HCT116 (cell line): ENCODE measurements around the gene DCP2. TPM values are rescaled to one million over a fixed set of nuclear protein-coding genes. Genes with fewer than 3 reads are reported as not detected.
A peak's percentile ranks its signal among the peaks of the same experiment; 100 is the strongest.

Source experiments
- ATAC-seq: fragments of 200-7000 bp; cut with Tn5 transposase; 2 replicates; pipeline ENCODE4 v1.9.1; 2020; ENCODE audit warnings: mild to moderate bottlenecking, moderate library complexity
- BruUV-seq: library from RNA; stranded (reverse); fragments of 400-500 nt; replicated peaks from 2 replicates; lab custom pipeline; 2021; lab: Mats Ljungman, UMichigan
- CTCF ChIA-PET: fragments of 300-600 bp; sonication (Branson Sonifier 250); formaldehyde crosslinking; loops from one replicate; lab custom pipeline; 2021; ENCODE audit warnings: antibody characterized with exemption; lab: Charles Lee
- POLR2A ChIA-PET: fragments of 300-600, 350-600 bp; sonication (Branson Sonifier 250); formaldehyde crosslinking; loops from one replicate; lab custom pipeline; 2021; ENCODE audit warnings: antibody characterized with exemption; lab: Charles Lee
- RAD21 ChIA-PET, 2 experiments: fragments of 300-600 bp; sonication (Branson Sonifier 250); formaldehyde crosslinking; loops; one replicate each; lab custom pipeline; 2023; ENCODE audit warnings: low total read pairs in 2 of 2; ENCODE audit not compliant: uncharacterized antibody in 2 of 2, unreplicated experiment in 2 of 2, low non-redundant PET in 1 of 2; lab: Charles Lee
- DNase-seq: peaks from one replicate; pipeline ENCODE4 v3.0.0-alpha.2; 2010; ENCODE audit warnings: low read depth, low spot score
- H2AFZ ChIP-seq: fragments of 200-600 bp; shearing (Covaris generic), sonication (generic); 2 replicates; pipeline ENCODE4 v1.6.1; 2017; ENCODE audit warnings: low read depth, mixed run types, mixed read lengths, antibody characterized with exemption, low read length; ENCODE audit not compliant: poor library complexity, severe bottlenecking
- H3K27ac ChIP-seq: 2 replicates; pipeline ENCODE4 v1.5.1; 2012; ENCODE audit warnings: low read depth, low read length
- H3K27me3 ChIP-seq: fragments of 200-600 bp; sonication (generic); 2 replicates; pipeline ENCODE4 v1.6.1; 2016; ENCODE audit warnings: mixed run types, low read length, mixed read lengths; ENCODE audit not compliant: insufficient read depth
- H3K36me3 ChIP-seq, 2 experiments: fragments of 200-500 bp in 1 of 2; fragments of 200-600 bp in 1 of 2; sonication (Bioruptor generic) in 1 of 2; sonication (generic) in 1 of 2; 2 replicates each; pipeline versions ENCODE4 v1.5.1 to v1.6.1; 2014 to 2016; ENCODE audit warnings: low read length in 2 of 2, inconsistent platforms in 1 of 2, mixed read lengths in 1 of 2, mixed run types in 1 of 2; ENCODE audit not compliant: insufficient read depth in 2 of 2, control insufficient read depth in 1 of 2
- H3K4me1 ChIP-seq, 2 experiments: fragments of 200-600 bp in 1 of 2; sonication (generic) in 1 of 2; 2 replicates each; pipeline versions ENCODE4 v1.5.1 to v1.6.1; 2012 to 2017; ENCODE audit warnings: low read length in 2 of 2, inconsistent platforms in 1 of 2, mild to moderate bottlenecking in 1 of 2, mixed read lengths in 1 of 2, mixed run types in 1 of 2, moderate library complexity in 1 of 2; ENCODE audit not compliant: insufficient read depth in 2 of 2, control insufficient read depth in 1 of 2
- H3K4me2 ChIP-seq: fragments of 200-600 bp; sonication (generic); 2 replicates; pipeline ENCODE4 v1.6.1; 2017; ENCODE audit warnings: mixed run types, low read length, mixed read lengths
- H3K4me3 ChIP-seq, 2 experiments: fragments of 200-600 bp in 1 of 2; sonication (generic) in 1 of 2; replicated peaks in 1 of 2; 2 replicates each; pipeline ENCODE4 v1.5.1; 2011 to 2016; ENCODE audit warnings: low read length in 2 of 2, control low read depth in 1 of 2, low read depth in 1 of 2, mild to moderate bottlenecking in 1 of 2, mixed read lengths in 1 of 2, mixed run types in 1 of 2
- H3K79me2 ChIP-seq: fragments of 200-600 bp; sonication (generic); 2 replicates; pipeline ENCODE4 v1.6.1; 2017; ENCODE audit warnings: mild to moderate bottlenecking, mixed run types, low read length, moderate library complexity, mixed read lengths; ENCODE audit not compliant: insufficient read depth
- H3K9ac ChIP-seq: fragments of 200-600 bp; sonication (generic); 2 replicates; pipeline ENCODE4 v1.6.1; 2016; ENCODE audit warnings: low read length, mixed read lengths
- H3K9me2 ChIP-seq: fragments of 200-600 bp; sonication (generic), shearing (Covaris generic); 2 replicates; pipeline ENCODE4 v1.6.1; 2017; ENCODE audit warnings: mixed run types, mild to moderate bottlenecking, moderate library complexity; ENCODE audit not compliant: insufficient read depth
- H3K9me3 ChIP-seq, 2 experiments: fragments of 200-500 bp in 1 of 2; fragments of 200-600 bp in 1 of 2; sonication (Bioruptor generic) in 1 of 2; sonication (generic) in 1 of 2; 2 replicates each; pipeline ENCODE4 v1.6.1; 2014 to 2017; ENCODE audit warnings: low read length in 2 of 2, mixed read lengths in 2 of 2, inconsistent platforms in 1 of 2, low read depth in 1 of 2, mild to moderate bottlenecking in 1 of 2, mixed run types in 1 of 2, moderate library complexity in 1 of 2; ENCODE audit not compliant: control insufficient read depth in 1 of 2, insufficient read depth in 1 of 2
- H4K20me1 ChIP-seq: fragments of 200-600 bp; sonication (generic), shearing (Covaris generic); 2 replicates; pipeline ENCODE4 v1.6.1; 2017; ENCODE audit warnings: mixed run types, mild to moderate bottlenecking, moderate library complexity; ENCODE audit not compliant: insufficient read depth
- CEBPB ChIP-seq: IDR thresholded peaks from 2 replicates; pipeline ENCODE4 v1.6.1; 2012; ENCODE audit warnings: low read depth
- CTCF ChIP-seq, 3 experiments: fragments of 200-600 bp in 1 of 3; sonication (generic) in 1 of 3; IDR thresholded peaks in 2 of 3; conservative IDR thresholded peaks in 1 of 3; 2 replicates each; pipeline ENCODE4 v1.5.1; 2012 to 2017; ENCODE audit warnings: low read depth in 2 of 3, low read length in 2 of 3, antibody characterized with exemption in 1 of 3, borderline replicate concordance in 1 of 3, control low read depth in 1 of 3, mild to moderate bottlenecking in 1 of 3, mixed read lengths in 1 of 3, mixed run types in 1 of 3, moderate library complexity in 1 of 3; ENCODE audit not compliant: insufficient read depth in 1 of 3
- EGR1 ChIP-seq: IDR thresholded peaks from 2 replicates; pipeline ENCODE4 v1.6.1; 2012; ENCODE audit warnings: low read depth
- FOSL1 ChIP-seq: IDR thresholded peaks from 2 replicates; pipeline ENCODE4 v1.6.1; 2012; ENCODE audit warnings: low read depth
- JUND ChIP-seq: IDR thresholded peaks from 2 replicates; pipeline ENCODE4 v1.6.1; 2012
- MAX ChIP-seq: IDR thresholded peaks from 2 replicates; pipeline ENCODE4 v1.6.1; 2012
- POLR2AphosphoS5 ChIP-seq: IDR thresholded peaks from 2 replicates; pipeline ENCODE4 v1.6.1; 2011; ENCODE audit warnings: mild to moderate bottlenecking, low read depth, low read length, moderate library complexity
- REST ChIP-seq: IDR thresholded peaks from 2 replicates; pipeline ENCODE4 v1.6.1; 2012; ENCODE audit warnings: low read depth
- SIN3A ChIP-seq: IDR thresholded peaks from 2 replicates; pipeline ENCODE4 v1.6.1; 2012; ENCODE audit warnings: low read depth
- SP1 ChIP-seq: IDR thresholded peaks from 2 replicates; pipeline ENCODE4 v1.6.1; 2012; ENCODE audit warnings: low read depth
- TCF7L2 ChIP-seq: IDR thresholded peaks from 2 replicates; pipeline ENCODE4 v1.7.0; 2011; ENCODE audit warnings: borderline replicate concordance, inconsistent platforms; ENCODE audit not compliant: insufficient read depth, insufficient read length; ENCODE audit errors: extremely low read depth
- intact Hi-C: fragments of 100-400 bp; cut with micrococcal nuclease; formaldehyde crosslinking; loops from 2 replicates; pipeline ENCODE4 v1.10.0; 2022
- total RNA-seq: library from RNA; stranded (reverse); gene quantifications from one replicate; pipeline ENCODE4 v1.2.1, GENCODE V29; 2021; ENCODE audit not compliant: unreplicated experiment

DCP2 gene
- total RNA-seq, 1 experiment from 2014 or later, result 57.1 TPM

- CTCF ChIA-PET, result no interaction called here
- no peaks in the 10 kb centered on the region for H3K27me3 ChIP-seq
- peak overlapping the region; percentile 64 for H3K4me2 ChIP-seq
- no peaks in the 10 kb centered on the region for H3K9me2 ChIP-seq
- H3K4me1 ChIP-seq, result peaks cover 28 to 37% of the 10 kb centered on the region in 2 experiments
- H2AFZ ChIP-seq, result peak overlapping the region; percentile 47
- no peaks in the 10 kb centered on the region for H3K9me3 ChIP-seq
- no peak overlapping the region for H3K4me3 ChIP-seq
- H3K36me3 ChIP-seq, result no peaks in the 10 kb centered on the region
- no peak overlapping the region for H3K9ac ChIP-seq
- ATAC-seq (peak; percentile 78), DNase-seq (peak; percentile 51)
- RAD21 ChIA-PET, result no interaction called here
- POLR2A ChIA-PET, result interaction anchor here (0.6 kb wide), 1 partner anchor 24 kb away, joined by 4 read pairs; no protein-coding TSS in a partner anchor
- no peaks in the 10 kb centered on the region for H4K20me1 ChIP-seq
- no peak for TF ChIP-seq REST
- peak; percentile 47 for TF ChIP-seq SP1
- TF ChIP-seq FOSL1, result peak; percentile 75
- peak; percentile 14; the same call in 1 of the 2 replicates for TF ChIP-seq EGR1
- 0 out of 2 replicates have a peak, but pooled peaks have one; percentile 52 for TF ChIP-seq SIN3A
- no peak for TF ChIP-seq POLR2AphosphoS5
- no peak for TF ChIP-seq MAX
- TF ChIP-seq CEBPB, result 0 out of 2 replicates have a peak, but pooled peaks have one; percentile 24
- no peak for TF ChIP-seq CTCF (IDR thresholded peaks at IDR 0.05 in 2 of 3, conservative IDR thresholded peaks at IDR 0.05 in 1 of 3; ENCODE audit: borderline replicate concordance in 1 of 3, insufficient read depth in 1 of 3, low read depth in 2 of 3, low read length in 2 of 3)
- TF ChIP-seq TCF7L2, result peak; percentile 61
- peak; percentile 77 for TF ChIP-seq JUND
- no peaks in the 10 kb centered on the region for H3K79me2 ChIP-seq
- BruUV-seq, result no TSS peak
- H3K27ac ChIP-seq, result no peak overlapping the region; the same call in 1 of the 2 replicates
- intact Hi-C loops, result loop anchor here (2.0 kb wide), 1 partner anchor 36 kb away; the partner anchor contains the start of gene REEP5
These were observed 18.2 kb upstream of the DCP2 start for GRCh38 chr5:112958093-112959088.
